Neural cell (in vitro differentiated cells): ENCODE results near the gene MYPN. TPM values are rescaled to one million over a fixed set of nuclear protein-coding genes. Genes with fewer than 3 reads are reported as not detected.

Experiments used
- H2AFZ ChIP-seq: fragments of 200-600, 300-800 bp; sonication (generic), shearing (Covaris generic); 2 replicates; pipeline ENCODE4 v1.6.0; 2014; ENCODE audit warnings: low read depth, mild to moderate bottlenecking, antibody characterized with exemption, low read length, moderate library complexity
- H3F3A ChIP-seq: fragments of 200-600 bp; shearing (Covaris generic); 2 replicates; pipeline ENCODE4 v1.6.1; 2016; ENCODE audit warnings: mild to moderate bottlenecking, moderate library complexity, mixed read lengths, antibody characterized with exemption, low read length; ENCODE audit not compliant: insufficient read depth, poor library complexity, severe bottlenecking
- H3K27ac ChIP-seq: fragments of 200-600, 300-800 bp; sonication (generic), shearing (Covaris generic); 2 replicates; pipeline ENCODE4 v1.5.1; 2014; ENCODE audit warnings: mild to moderate bottlenecking, low read length, moderate library complexity
- H3K27me3 ChIP-seq: fragments of 300-800, 200-600 bp; sonication (generic), shearing (Covaris generic); 2 replicates; pipeline ENCODE4 v1.6.0; 2014; ENCODE audit warnings: mild to moderate bottlenecking, low read depth, low read length, moderate library complexity; ENCODE audit not compliant: insufficient read depth
- H3K36me3 ChIP-seq: fragments of 300-800, 200-600 bp; sonication (generic), shearing (Covaris generic); 2 replicates; pipeline ENCODE4 v1.5.1; 2014; ENCODE audit warnings: mild to moderate bottlenecking, antibody characterized with exemption, low read length, moderate library complexity; ENCODE audit not compliant: insufficient read depth
- H3K4me2 ChIP-seq: fragments of 300-800, 200-600 bp; sonication (generic), shearing (Covaris generic); 2 replicates; pipeline ENCODE4 v1.6.0; 2014; ENCODE audit warnings: mild to moderate bottlenecking, low read length
- H3K4me3 ChIP-seq: fragments of 300-800, 200-600 bp; sonication (generic), shearing (Covaris generic); 2 replicates; pipeline ENCODE4 v1.5.1; 2014; ENCODE audit warnings: mild to moderate bottlenecking, low read length, moderate library complexity
- H3K79me2 ChIP-seq: fragments of 200-600 bp; shearing (Covaris generic); replicated peaks from 2 replicates; pipeline ENCODE4 v1.6.0; 2014; ENCODE audit warnings: mild to moderate bottlenecking, low read length, moderate library complexity; ENCODE audit not compliant: insufficient read depth
- H3K9ac ChIP-seq: fragments of 300-800, 200-600 bp; sonication (generic), shearing (Covaris generic); 2 replicates; pipeline ENCODE4 v1.6.1; 2016; ENCODE audit warnings: mild to moderate bottlenecking, low read length, mixed read lengths
- H3K9me2 ChIP-seq: fragments of 200-600 bp; shearing (Covaris generic); 2 replicates; pipeline ENCODE4 v1.6.1; 2016; ENCODE audit warnings: mild to moderate bottlenecking, low read length, mixed read lengths; ENCODE audit not compliant: insufficient read depth
- H3K9me3 ChIP-seq: fragments of 200-600, 300-800 bp; sonication (generic), shearing (Covaris generic); 2 replicates; pipeline ENCODE4 v1.6.1; 2016; ENCODE audit warnings: mild to moderate bottlenecking, mixed run types, low read length, moderate library complexity, mixed read lengths
- H4K20me1 ChIP-seq: fragments of 200-600 bp; shearing (Covaris generic); 2 replicates; pipeline ENCODE4 v1.6.1; 2016; ENCODE audit warnings: mild to moderate bottlenecking, mixed run types; ENCODE audit not compliant: insufficient read depth
- EP300 ChIP-seq: fragments of 450-650 bp; conservative IDR thresholded peaks from 2 replicates; pipeline ENCODE4 v1.6.1; 2014; ENCODE audit warnings: antibody characterized with exemption, mild to moderate bottlenecking, moderate library complexity; ENCODE audit not compliant: poor library complexity, severe bottlenecking
- EZH2 ChIP-seq: fragments of 200-600, 300-800 bp; shearing (Covaris generic), sonication (generic); IDR thresholded peaks from 2 replicates; pipeline ENCODE4 v1.6.1; 2014; ENCODE audit warnings: antibody characterized with exemption, low read length, borderline replicate concordance, mild to moderate bottlenecking; ENCODE audit not compliant: insufficient read depth, poor library complexity, severe bottlenecking
- MXI1 ChIP-seq: fragments of 450-650 bp; conservative IDR thresholded peaks from 2 replicates; pipeline ENCODE4 v1.6.1; 2014; ENCODE audit warnings: antibody characterized with exemption, mild to moderate bottlenecking; ENCODE audit not compliant: poor library complexity, severe bottlenecking
- POLR2AphosphoS5 ChIP-seq: IDR thresholded peaks from 2 replicates; pipeline ENCODE4 v1.6.1; 2012
- RAD21 ChIP-seq: fragments of 450-650 bp; conservative IDR thresholded peaks from 2 replicates; pipeline ENCODE4 v1.6.1; 2014; ENCODE audit warnings: antibody characterized with exemption, mild to moderate bottlenecking, moderate library complexity
- REST ChIP-seq: IDR thresholded peaks from 2 replicates; pipeline ENCODE4 v1.6.1; 2012; ENCODE audit warnings: borderline replicate concordance
- SMC3 ChIP-seq: fragments of 450-650 bp; conservative IDR thresholded peaks from 2 replicates; pipeline ENCODE4 v1.6.1; 2014; ENCODE audit warnings: antibody characterized with exemption, mild to moderate bottlenecking, moderate library complexity; ENCODE audit not compliant: poor library complexity
- TAF1 ChIP-seq: IDR thresholded peaks from 2 replicates; pipeline ENCODE4 v1.6.1; 2012; ENCODE audit warnings: low read depth
- polyA plus RNA-seq: library from polyadenylated mRNA; depleted of rRNA; stranded (reverse); fragments of >200 nt; gene quantifications from 2 replicates; pipeline ENCODE4 v1.2.3, GENCODE V29; 2014
- TF ChIP-seq, protein P1 (sequence below): fragments of 450-650 bp; IDR thresholded peaks from 2 replicates; pipeline ENCODE4 v1.5.1; 2014; ENCODE audit warnings: antibody characterized with exemption, mild to moderate bottlenecking, moderate library complexity; ENCODE audit not compliant: poor library complexity, severe bottlenecking

MYPN gene
- polyA plus RNA-seq, 1 donor from 2014 or later = not detected

DNA sequence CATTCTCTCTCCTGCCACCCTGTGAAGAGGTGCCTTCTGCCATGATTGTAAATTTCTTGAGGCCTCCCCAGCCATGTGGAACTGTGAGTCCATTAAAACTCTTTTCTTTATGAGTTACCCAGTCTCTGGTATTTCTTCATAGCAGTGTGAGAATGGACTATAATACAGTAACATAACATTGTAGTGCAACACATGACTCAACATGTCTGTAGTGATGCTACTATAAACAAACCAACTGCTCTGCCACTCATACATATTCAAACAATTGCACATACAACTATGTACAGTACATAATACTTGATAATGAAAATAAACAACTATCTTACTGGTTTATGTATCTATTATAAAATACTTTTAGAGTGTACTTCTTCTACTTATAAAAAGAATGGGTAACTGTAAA is 115.5 kb downstream of the MYPN start:
- Histone ChIP-seq H3K27ac (no peak overlapping the region), H3K79me2 (no peaks in the 10 kb centered on the region), H3K36me3 (no peaks in the 10 kb centered on the region), H4K20me1 (no peaks in the 10 kb centered on the region), H3K27me3 (no peaks in the 10 kb centered on the region), H3K4me2 (no peak overlapping the region), H3K4me3 (no peak overlapping the region), H3K9me2 (no peaks in the 10 kb centered on the region), H3K9ac (no peak overlapping the region), H3K9me3 (no peaks in the 10 kb centered on the region), H2AFZ (no peak overlapping the region), H3F3A (no peaks in the 10 kb centered on the region)
- no peak for TF ChIP-seq REST
- no peak for TF ChIP-seq EZH2
- TF ChIP-seq MXI1 = no peak
- no peak for TF ChIP-seq TAF1
- no peak for TF ChIP-seq RAD21
- TF ChIP-seq, protein P1, sequence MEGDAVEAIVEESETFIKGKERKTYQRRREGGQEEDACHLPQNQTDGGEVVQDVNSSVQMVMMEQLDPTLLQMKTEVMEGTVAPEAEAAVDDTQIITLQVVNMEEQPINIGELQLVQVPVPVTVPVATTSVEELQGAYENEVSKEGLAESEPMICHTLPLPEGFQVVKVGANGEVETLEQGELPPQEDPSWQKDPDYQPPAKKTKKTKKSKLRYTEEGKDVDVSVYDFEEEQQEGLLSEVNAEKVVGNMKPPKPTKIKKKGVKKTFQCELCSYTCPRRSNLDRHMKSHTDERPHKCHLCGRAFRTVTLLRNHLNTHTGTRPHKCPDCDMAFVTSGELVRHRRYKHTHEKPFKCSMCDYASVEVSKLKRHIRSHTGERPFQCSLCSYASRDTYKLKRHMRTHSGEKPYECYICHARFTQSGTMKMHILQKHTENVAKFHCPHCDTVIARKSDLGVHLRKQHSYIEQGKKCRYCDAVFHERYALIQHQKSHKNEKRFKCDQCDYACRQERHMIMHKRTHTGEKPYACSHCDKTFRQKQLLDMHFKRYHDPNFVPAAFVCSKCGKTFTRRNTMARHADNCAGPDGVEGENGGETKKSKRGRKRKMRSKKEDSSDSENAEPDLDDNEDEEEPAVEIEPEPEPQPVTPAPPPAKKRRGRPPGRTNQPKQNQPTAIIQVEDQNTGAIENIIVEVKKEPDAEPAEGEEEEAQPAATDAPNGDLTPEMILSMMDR = no peak
- TF ChIP-seq SMC3 = no peak
- TF ChIP-seq EP300 = no peak
- no peak for TF ChIP-seq POLR2AphosphoS5

DNA sequence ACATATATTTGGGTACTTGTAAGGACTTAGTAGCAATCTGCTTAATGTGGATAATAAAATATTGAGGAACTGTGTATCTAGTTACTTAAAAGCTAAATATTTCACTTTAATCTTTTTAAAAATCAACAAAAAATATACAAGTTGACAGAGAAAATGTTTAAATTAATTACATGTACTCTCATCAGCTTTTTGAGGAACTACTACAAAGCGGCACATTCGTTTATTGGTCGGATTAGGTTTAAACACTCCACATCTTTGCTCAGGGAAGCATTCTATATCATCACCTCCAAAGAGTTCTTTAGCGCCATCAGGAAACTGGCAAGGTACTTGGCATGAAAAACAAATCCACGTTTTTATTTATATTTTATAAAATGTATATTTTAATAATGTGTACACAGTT is 121.0 kb downstream of the MYPN start:
- Histone ChIP-seq H3K4me3 (peak overlapping the region; percentile 81), H3K9ac (no peak overlapping the region), H2AFZ (no peak overlapping the region), H3K4me2 (no peak overlapping the region), H3K27me3 (no peaks in the 10 kb centered on the region), H3K79me2 (no peaks in the 10 kb centered on the region), H4K20me1 (no peaks in the 10 kb centered on the region), H3K27ac (no peak overlapping the region), H3K9me3 (no peaks in the 10 kb centered on the region), H3K9me2 (no peaks in the 10 kb centered on the region), H3K36me3 (no peaks in the 10 kb centered on the region), H3F3A (peaks cover 4% of the 10 kb centered on the region)
- TF ChIP-seq MXI1 (no peak), RAD21 (no peak), REST (no peak), POLR2AphosphoS5 (no peak), TAF1 (no peak), EP300 (no peak), SMC3 (no peak), EZH2 (no peak)
- TF ChIP-seq, protein P1 = no peak
